Choroid plexus epithelial cell (primary cell): ENCODE data around the gene TMEM179B.
A peak's percentile ranks its signal among the peaks of the same experiment; 100 is the strongest.

Experiments
- DNase-seq: peaks from one replicate; pipeline ENCODE4 v3.0.0-alpha.2; 2010; ENCODE audit warnings: low read depth
- H3K4me3 ChIP-seq: 2 replicates; pipeline ENCODE4 v1.5.1; 2011; ENCODE audit warnings: low read depth, mild to moderate bottlenecking, control low read depth, low read length, moderate library complexity
- CTCF ChIP-seq: conservative IDR thresholded peaks from 2 replicates; pipeline ENCODE4 v1.5.1; 2011; ENCODE audit warnings: low read depth, mild to moderate bottlenecking, control low read depth, inconsistent platforms, low read length, moderate library complexity

Gene TMEM179B

DNA sequence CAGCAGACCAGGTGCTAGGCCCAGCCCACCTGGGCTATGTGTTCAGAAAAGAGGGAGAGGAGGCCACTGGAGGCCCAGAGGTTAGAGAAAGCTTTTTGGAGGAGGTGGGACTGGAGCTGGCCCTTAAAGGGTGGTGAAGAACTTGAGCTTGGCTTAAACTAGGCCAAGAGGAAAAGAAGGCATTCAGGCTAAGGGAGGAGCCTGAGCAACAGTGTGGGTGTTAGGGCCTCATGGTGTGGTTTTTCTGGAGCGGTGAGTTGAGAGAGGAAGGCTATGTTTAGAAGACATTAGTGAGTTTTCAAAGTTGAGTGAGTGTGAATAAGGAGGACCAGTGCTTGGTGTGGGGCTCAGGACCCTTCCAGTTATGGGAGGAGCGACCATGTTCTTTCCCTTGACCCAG is 9.8 kb upstream of the TMEM179B start:
- TF ChIP-seq CTCF = no peak
- H3K4me3 ChIP-seq = no peak overlapping the region
- DNase-seq = no peak

- TF ChIP-seq CTCF = no peak
- DNase-seq = no peak
- no peak overlapping the region for H3K4me3 ChIP-seq
These were observed 8.8 kb upstream of the TMEM179B start for GRCh38 chr11:62778441-62778840.

DNA sequence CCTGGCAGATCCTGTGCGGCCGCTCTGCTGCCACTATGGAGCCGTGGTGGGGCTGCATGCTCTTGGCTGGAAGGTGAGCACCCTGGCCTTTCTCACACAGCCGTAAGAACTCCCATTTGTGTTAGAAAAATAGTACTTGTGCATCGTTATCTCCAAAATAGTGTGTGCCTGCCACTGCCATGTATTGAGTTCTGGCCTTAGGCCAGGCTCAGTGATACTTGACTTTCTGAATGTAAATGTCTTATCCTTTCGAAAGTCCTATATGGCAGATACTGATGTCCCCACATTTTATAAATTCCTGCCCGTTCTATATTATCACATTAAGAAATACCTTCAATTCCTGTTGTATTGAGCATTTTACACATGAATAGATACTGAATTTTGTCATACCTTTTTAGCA is 4.4 kb upstream of the TMEM179B start:
- no peak for DNase-seq
- no peak for TF ChIP-seq CTCF
- H3K4me3 ChIP-seq = no peak overlapping the region

GRCh38 chr11:62786318-62787004 is 741 bp upstream of the TMEM179B start:
- peak; percentile 98 for TF ChIP-seq CTCF
- peak; percentile 83 for DNase-seq
- H3K4me3 ChIP-seq = peak overlapping the region; percentile 98

DNA sequence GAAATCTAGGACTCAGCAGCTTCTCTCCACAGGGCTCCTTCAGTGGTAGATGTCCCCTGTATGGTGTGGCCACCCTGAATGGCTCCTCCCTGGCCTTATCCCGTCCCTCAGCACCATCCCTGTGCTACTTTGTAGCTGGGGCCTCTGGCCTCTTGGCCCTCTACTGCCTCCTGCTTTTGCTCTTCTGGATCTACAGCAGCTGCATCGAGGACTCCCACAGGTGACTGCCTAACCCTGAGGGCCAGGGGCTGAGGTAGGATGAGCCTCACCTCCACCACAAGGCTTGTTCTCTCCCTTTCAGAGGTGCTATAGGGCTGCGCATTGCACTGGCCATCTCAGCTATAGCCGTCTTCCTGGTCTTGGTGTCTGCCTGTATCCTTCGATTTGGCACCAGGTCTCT is 1.8 kb downstream of the TMEM179B start:
- no peak for DNase-seq
- H3K4me3 ChIP-seq = no peak overlapping the region
- no peak for TF ChIP-seq CTCF

- DNase-seq = no peak
- no peak for TF ChIP-seq CTCF
These were observed 2.4 kb downstream of the TMEM179B start for GRCh38 chr11:62789576-62789975.

DNA sequence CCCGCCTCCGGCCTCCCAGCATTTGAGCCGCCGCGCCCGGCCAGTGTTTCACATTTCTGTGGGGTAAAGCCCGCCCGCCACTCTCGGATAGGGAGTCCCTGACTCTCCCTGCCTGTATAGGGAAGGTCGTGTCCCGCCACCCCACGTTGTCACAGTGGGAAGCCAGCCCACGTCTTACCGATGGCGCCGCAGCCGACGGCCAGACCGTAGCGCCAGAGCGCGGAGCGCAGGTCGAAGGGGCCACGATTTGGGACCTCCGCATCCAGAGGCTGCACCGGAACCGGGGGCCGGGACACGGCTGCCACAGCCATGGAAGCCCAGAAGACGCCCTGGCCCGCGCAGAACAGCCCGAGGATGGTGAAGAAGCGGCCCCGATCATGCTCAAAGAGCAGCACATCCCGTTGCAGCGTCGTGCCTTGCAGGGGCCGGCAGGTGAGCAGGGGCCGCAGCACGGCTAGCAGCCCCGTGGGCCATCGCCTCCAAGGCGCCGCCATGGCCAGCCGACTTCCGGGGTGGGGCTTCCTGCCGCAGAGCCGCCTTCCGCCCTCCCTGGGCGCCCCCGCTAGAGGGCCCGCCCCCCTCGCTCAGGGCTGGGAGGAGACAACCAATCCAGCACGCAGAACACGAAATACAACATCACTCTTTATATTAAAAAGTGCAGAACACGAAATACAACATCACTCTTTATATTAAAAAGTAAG is 4.4 kb downstream of the TMEM179B start, which contains the start of gene TMEM223:
Gene TMEM223 (minus strand): TSS at position 506 of the 701 bp plus-strand sequence. CDS start 12 bp downstream, at position 494.
- DNase-seq = peak; percentile 84
- TF ChIP-seq CTCF = no peak
- peak within 1 kb of the TSS; percentile 92 for H3K4me3 ChIP-seq

More at GRCh38 chr11:62789576-62789975, 2.4 kb downstream of the TMEM179B start:
- H3K4me3 ChIP-seq = no peak overlapping the region
